Naive thymus-derived CD8-positive, alpha-beta T cell (primary cell): ENCODE data around the gene RBM28. TPM values are rescaled to one million over a fixed set of nuclear protein-coding genes. Genes with fewer than 3 reads are reported as not detected.

Experiments
- ATAC-seq, 2 donors: fragments of 150-1000 bp; cut with Tn5 transposase in 1 of 2; sonication (Bioruptor Pico), chemical (Tn5 transposase) in 1 of 2; 1 replicate in 1 of 2; 2 replicates in 1 of 2; pipeline ENCODE4 v1.10.0; 2021; ENCODE audit warnings: mild to moderate bottlenecking in 2 of 2, moderate library complexity in 2 of 2
- POLR2A ChIA-PET: fragments of 350-600 bp; sonication (Branson Sonifier 250); formaldehyde crosslinking; loops from one replicate; lab custom pipeline; 2021; ENCODE audit warnings: antibody characterized with exemption; lab: Charles Lee
- DNase-seq, 10 donors: peaks; one replicate each; pipeline versions ENCODE4 v3.0.0 to v3.0.0-alpha.2; 2020 to 2022
- H3K27ac Mint-ChIP-seq, 10 donors: one replicate each; pipeline ENCODE4 v1.8.0; 2020 to 2022; ENCODE audit warnings: mild to moderate bottlenecking in 10 of 10, mixed read lengths in 10 of 10, moderate library complexity in 4 of 10, inconsistent platforms in 1 of 10
- H3K27me3 Mint-ChIP-seq, 5 donors: one replicate each; pipeline ENCODE4 v1.8.0; 2021 to 2022; ENCODE audit warnings: mixed read lengths in 5 of 5
- H3K36me3 Mint-ChIP-seq, 3 donors: one replicate each; pipeline ENCODE4 v1.8.0; 2020 to 2022; ENCODE audit warnings: mixed read lengths in 3 of 3, mild to moderate bottlenecking in 2 of 3, inconsistent platforms in 1 of 3
- H3K4me1 Mint-ChIP-seq, 4 donors: one replicate each; pipeline ENCODE4 v1.8.0; 2021 to 2022; ENCODE audit warnings: mixed read lengths in 4 of 4
- H3K4me3 Mint-ChIP-seq, 10 donors: one replicate each; pipeline ENCODE4 v1.8.0; 2020 to 2022; ENCODE audit warnings: mild to moderate bottlenecking in 10 of 10, mixed read lengths in 10 of 10, moderate library complexity in 6 of 10, inconsistent platforms in 1 of 10
- H3K9me3 Mint-ChIP-seq, 9 donors: one replicate each; pipeline ENCODE4 v1.8.0; 2020 to 2022; ENCODE audit warnings: mixed read lengths in 9 of 9, mild to moderate bottlenecking in 3 of 9, inconsistent platforms in 1 of 9, moderate library complexity in 1 of 9
- polyA plus RNA-seq, 3 donors: library from polyadenylated mRNA; unstranded; fragments of 300-500 nt; fragmentation: Illumina TruSeq; gene quantifications; one replicate each; pipeline ENCODE4 v1.2.3, GENCODE V29; 2021
- total RNA-seq, 8 experiments: library from RNA in 2 of 8; stranded (reverse) in 2 of 8; gene quantifications; one replicate each; pipeline ENCODE4 v1.2.3 and lab custom pipeline; 2021 to 2026

Gene RBM28
- total and polyA plus RNA-seq, 5 experiments from 2014 or later, result 8.4 to 53.8 (median 9.1) TPM

- Mint-ChIP-seq H3K4me3 (no peak overlapping the region), H3K9me3 (no peaks in the 10 kb centered on the region), H3K27me3 (no peaks in the 10 kb centered on the region), H3K4me1 (peaks cover 16 to 42% (median 42%) of the 10 kb centered on the region in 4 donors), H3K36me3 (peaks cover 0 to 75% (median 28%) of the 10 kb centered on the region in 3 donors), H3K27ac (peak overlapping the region in 5 of 10 donors; percentile 12 to 77 (median 26))
- POLR2A ChIA-PET, result interaction anchor here (0.6 kb wide), 2 partner anchors 66 to 615 kb away, joined by 3 read pairs; no protein-coding TSS in a partner anchor
- ATAC-seq (no peak), DNase-seq (no peak)
Observed at GRCh38 chr7:128323459-128324367, 20.0 kb downstream of the RBM28 start.

GRCh38 chr7:128323040-128323439 lies 20.7 kb downstream of the RBM28 start:
- H3K4me1 Mint-ChIP-seq, result peaks cover 20 to 46% (median 45%) of the 10 kb centered on the region in 4 donors
- H3K9me3 Mint-ChIP-seq, result no peaks in the 10 kb centered on the region
- POLR2A ChIA-PET, result interaction anchor here (0.6 to 0.7 kb wide), 2 partner anchors 17 to 614 kb away, joined by 3 read pairs; no protein-coding TSS in a partner anchor
- H3K27ac Mint-ChIP-seq, result peak overlapping the region in 5 of 10 donors; percentile 12 to 77 (median 25)
- peaks cover 0 to 75% (median 24%) of the 10 kb centered on the region in 3 donors for H3K36me3 Mint-ChIP-seq
- no peak overlapping the region for H3K4me3 Mint-ChIP-seq
- no peak for ATAC-seq
- no peak for DNase-seq
- no peaks in the 10 kb centered on the region for H3K27me3 Mint-ChIP-seq

- peak; percentile 83 to 92 for ATAC-seq
- Mint-ChIP-seq H3K27ac (peak overlapping the region in 9 of 10 donors; percentile 23 to 82 (median 75)), H3K4me3 (peak overlapping the region in 9 of 10 donors; percentile 7 to 72 (median 41)), H3K4me1 (peaks cover 20 to 46% (median 45%) of the 10 kb centered on the region in 4 donors), H3K27me3 (no peaks in the 10 kb centered on the region), H3K9me3 (no peaks in the 10 kb centered on the region), H3K36me3 (peaks cover 8 to 76% (median 33%) of the 10 kb centered on the region in 3 donors)
- POLR2A ChIA-PET, result interaction anchor here (0.7 to 1.8 kb wide), 3 partner anchors 18 to 61 kb away, joined by 3 to 5 read pairs (median 4); partner anchors contain the start of gene RBM28
- peak in 6 of 10 donors; percentile 10 to 48 (median 31) for DNase-seq
Observed at GRCh38 chr7:128322040-128322643, 21.6 kb downstream of the RBM28 start.

DNA sequence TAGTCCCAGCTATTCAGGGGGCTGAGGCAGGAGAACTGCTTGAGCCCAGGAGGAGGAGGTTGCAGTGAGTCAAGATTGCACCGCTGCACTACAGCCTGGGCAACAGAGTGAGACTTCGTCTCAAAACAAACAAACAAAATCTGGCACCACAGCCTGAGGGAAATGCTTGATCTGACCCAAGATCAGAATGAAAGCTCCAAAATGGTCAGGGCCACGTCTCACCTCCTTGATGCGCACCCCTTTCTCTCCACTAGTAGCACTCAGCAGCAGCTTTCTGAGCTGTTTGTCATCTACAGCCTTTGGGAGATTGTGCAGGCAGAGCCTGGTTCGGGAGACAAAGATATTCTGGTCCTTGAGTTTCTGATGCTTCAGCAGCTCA lies 22.7 kb downstream of the RBM28 start:
- Mint-ChIP-seq H3K36me3 (peaks cover 12 to 76% (median 40%) of the 10 kb centered on the region in 3 donors), H3K27me3 (no peaks in the 10 kb centered on the region), H3K4me3 (peak overlapping the region; percentile 3 to 78 (median 68)), H3K9me3 (no peaks in the 10 kb centered on the region), H3K4me1 (peaks cover 20 to 48% (median 46%) of the 10 kb centered on the region in 4 donors), H3K27ac (peak overlapping the region; percentile 72 to 94 (median 88))
- POLR2A ChIA-PET, result interaction anchor here (1.8 kb wide), 1 partner anchor 23 kb away, joined by 5 read pairs; the partner anchor contains the start of gene RBM28
- peak in 1 of 10 donors; percentile 12 for DNase-seq
- ATAC-seq, result no peak

- peaks cover 19 to 75% (median 44%) of the 10 kb centered on the region in 3 donors for H3K36me3 Mint-ChIP-seq
- peaks cover 20 to 59% (median 51%) of the 10 kb centered on the region in 4 donors for H3K4me1 Mint-ChIP-seq
- H3K27ac Mint-ChIP-seq, result peak overlapping the region in 9 of 10 donors; percentile 3 to 94 (median 77)
- no peaks in the 10 kb centered on the region for H3K27me3 Mint-ChIP-seq
- no peak for DNase-seq
- POLR2A ChIA-PET, result no interaction called here
- H3K4me3 Mint-ChIP-seq, result peak overlapping the region in 1 of 10 donors; percentile 72
- ATAC-seq, result no peak
- H3K9me3 Mint-ChIP-seq, result no peaks in the 10 kb centered on the region
Observed at GRCh38 chr7:128318691-128319090, 25.0 kb downstream of the RBM28 start.

GRCh38 chr7:128311013-128311412 lies 32.7 kb downstream of the RBM28 start:
- no peaks in the 10 kb centered on the region for H3K27me3 Mint-ChIP-seq
- peaks cover 18 to 97% (median 43%) of the 10 kb centered on the region in 3 donors for H3K36me3 Mint-ChIP-seq
- ATAC-seq, result no peak
- POLR2A ChIA-PET, result no interaction called here
- no peak for DNase-seq
- H3K27ac Mint-ChIP-seq, result peak overlapping the region in 5 of 10 donors; percentile 21 to 67 (median 43)
- peaks cover 0 to 13% (median 6%) of the 10 kb centered on the region in 4 donors for H3K4me1 Mint-ChIP-seq
- H3K4me3 Mint-ChIP-seq, result no peak overlapping the region
- no peaks in the 10 kb centered on the region for H3K9me3 Mint-ChIP-seq

DNA sequence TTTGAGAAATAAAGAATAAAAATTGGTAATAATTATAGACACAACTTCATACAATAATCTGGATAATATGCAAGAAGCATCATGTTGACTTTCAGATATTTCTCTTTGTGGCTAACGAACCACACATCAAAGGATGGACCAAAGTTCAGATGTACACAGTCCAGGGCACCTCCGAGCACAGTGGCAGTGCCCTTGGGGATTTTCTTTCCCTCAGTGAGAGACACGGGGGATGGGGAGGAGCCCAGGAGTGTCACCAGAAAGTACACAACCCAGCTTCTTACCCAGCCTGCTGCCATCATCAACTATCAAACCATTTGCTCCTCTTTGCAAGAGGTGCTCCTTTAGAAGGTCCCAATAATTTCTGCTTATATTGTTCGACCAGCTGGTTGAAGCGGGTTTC lies 33.2 kb downstream of the RBM28 start:
- H3K27ac Mint-ChIP-seq, result peak overlapping the region in 2 of 10 donors; percentile 43 to 67

DNA sequence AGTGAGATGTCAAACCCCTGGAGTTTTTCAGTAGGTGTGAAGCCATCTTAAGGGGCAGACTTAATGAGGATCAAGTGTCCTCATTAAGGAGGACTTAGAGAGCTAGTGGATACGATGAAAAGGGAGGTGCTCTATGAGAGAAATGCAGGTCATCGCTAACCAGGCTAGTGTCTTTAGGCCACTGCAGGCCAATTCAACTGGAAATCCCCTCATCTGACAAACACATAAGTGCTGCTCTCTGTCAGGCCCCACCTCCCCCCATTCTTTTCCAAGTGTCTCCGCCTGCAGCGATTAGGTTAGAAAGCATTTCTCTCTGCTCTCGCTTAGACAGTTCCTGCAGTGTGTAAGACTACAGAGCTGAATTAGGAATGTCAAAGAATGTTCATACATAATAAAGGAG lies 33.7 kb downstream of the RBM28 start:
- DNase-seq, result no peak
- H3K27ac Mint-ChIP-seq, result peak overlapping the region in 4 of 10 donors; percentile 29 to 63 (median 58)
- H3K4me1 Mint-ChIP-seq, result peaks cover 0 to 7% (median 4%) of the 10 kb centered on the region in 4 donors
- H3K4me3 Mint-ChIP-seq, result no peak overlapping the region
- no peaks in the 10 kb centered on the region for H3K27me3 Mint-ChIP-seq
- POLR2A ChIA-PET, result no interaction called here
- no peaks in the 10 kb centered on the region for H3K9me3 Mint-ChIP-seq
- peaks cover 13 to 97% (median 38%) of the 10 kb centered on the region in 3 donors for H3K36me3 Mint-ChIP-seq
- no peak for ATAC-seq

More for the DNA sequence above, 33.2 kb downstream of the RBM28 start:
- no peak overlapping the region for H3K4me3 Mint-ChIP-seq
- ATAC-seq (no peak), DNase-seq (no peak)
- no peaks in the 10 kb centered on the region for H3K27me3 Mint-ChIP-seq
- POLR2A ChIA-PET, result no interaction called here
- H3K4me1 Mint-ChIP-seq, result peaks cover 0 to 10% (median 6%) of the 10 kb centered on the region in 4 donors
- H3K9me3 Mint-ChIP-seq, result no peaks in the 10 kb centered on the region
- peaks cover 18 to 97% (median 39%) of the 10 kb centered on the region in 3 donors for H3K36me3 Mint-ChIP-seq

DNA sequence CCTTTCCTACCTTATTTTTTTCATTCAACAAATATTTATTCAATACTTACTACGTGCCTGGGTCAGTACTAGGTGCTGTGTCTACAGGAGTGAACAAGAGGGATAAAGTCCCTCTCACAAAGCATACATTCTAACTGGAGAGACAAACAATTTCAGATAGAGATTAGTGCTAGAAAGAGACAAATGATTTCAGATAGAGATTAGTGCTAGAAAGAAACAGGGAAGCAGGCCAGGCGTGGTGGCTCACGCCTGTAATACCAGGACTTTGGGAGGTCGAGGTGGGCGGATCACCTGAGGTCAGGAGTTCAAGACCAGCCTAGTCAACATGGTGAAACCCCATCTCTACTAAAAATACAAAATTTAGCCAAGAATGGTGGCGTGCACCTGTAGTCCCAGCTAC lies 34.6 kb downstream of the RBM28 start:
- POLR2A ChIA-PET, result no interaction called here
- Mint-ChIP-seq H3K9me3 (no peaks in the 10 kb centered on the region), H3K27me3 (no peaks in the 10 kb centered on the region), H3K4me3 (no peak overlapping the region), H3K4me1 (peaks cover 0 to 2% (median under 1%) of the 10 kb centered on the region in 4 donors), H3K27ac (peak overlapping the region in 1 of 10 donors; percentile 30), H3K36me3 (peaks cover 11 to 97% (median 31%) of the 10 kb centered on the region in 3 donors)
- DNase-seq, result no peak
- ATAC-seq, result no peak

DNA sequence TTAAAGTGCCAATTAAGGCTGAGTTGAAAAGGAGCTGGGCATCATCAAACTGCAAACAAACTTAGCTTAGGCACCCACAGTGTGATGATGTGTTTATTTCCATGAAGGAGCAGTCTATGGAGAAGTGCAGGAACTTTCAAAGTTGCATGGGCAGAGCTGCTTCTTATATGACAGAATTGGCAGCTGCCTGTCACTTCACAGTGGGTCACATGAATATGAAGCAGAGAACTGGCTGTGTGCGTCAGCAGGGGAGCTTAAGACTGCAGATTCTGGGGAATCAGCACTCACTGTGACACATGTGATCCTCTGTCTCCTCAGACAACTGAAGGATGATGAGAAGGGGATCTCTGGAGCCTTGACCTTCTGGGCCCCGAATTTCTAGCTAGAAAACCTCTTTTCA lies 36.6 kb downstream of the RBM28 start:
- Mint-ChIP-seq H3K36me3 (peaks cover 11 to 91% (median 23%) of the 10 kb centered on the region in 3 donors), H3K27me3 (no peaks in the 10 kb centered on the region), H3K27ac (peak overlapping the region in 6 of 10 donors; percentile 35 to 75 (median 48)), H3K4me3 (no peak overlapping the region), H3K4me1 (peaks cover 0 to 2% (median 0%) of the 10 kb centered on the region in 4 donors), H3K9me3 (no peaks in the 10 kb centered on the region)
- ATAC-seq (no peak), DNase-seq (no peak)
- POLR2A ChIA-PET, result interaction anchor here (0.5 kb wide), 1 partner anchor 13 kb away, joined by 3 read pairs; no protein-coding TSS in a partner anchor

DNA sequence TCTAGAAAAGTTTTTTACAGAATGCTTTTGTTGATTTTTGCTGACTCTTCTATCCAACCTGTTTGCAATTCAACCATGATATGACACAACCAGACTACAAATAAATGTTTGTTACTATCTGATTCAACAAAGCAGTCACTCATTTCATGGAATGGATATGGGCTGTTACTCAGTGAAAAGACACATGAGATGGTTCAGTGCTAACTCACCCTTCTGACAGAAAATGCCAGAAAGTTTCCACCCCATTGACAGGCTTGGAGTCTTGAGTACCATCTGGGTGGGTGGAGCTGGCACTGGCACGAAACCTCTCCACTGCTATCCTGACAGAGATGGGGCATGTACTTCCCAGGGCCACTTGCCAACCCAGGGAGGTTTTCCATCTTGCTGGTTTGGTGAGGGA lies 39.5 kb downstream of the RBM28 start:
- no peak for ATAC-seq
- H3K4me3 Mint-ChIP-seq, result no peak overlapping the region
- no peaks in the 10 kb centered on the region for H3K27me3 Mint-ChIP-seq
- H3K36me3 Mint-ChIP-seq, result peaks cover 6 to 62% (median 11%) of the 10 kb centered on the region in 3 donors
- POLR2A ChIA-PET, result no interaction called here
- no peak overlapping the region for H3K27ac Mint-ChIP-seq
- H3K9me3 Mint-ChIP-seq, result no peaks in the 10 kb centered on the region
- H3K4me1 Mint-ChIP-seq, result peaks cover 0 to 4% (median 0%) of the 10 kb centered on the region in 4 donors
- DNase-seq, result no peak

- H3K27ac Mint-ChIP-seq, result peak overlapping the region in 3 of 10 donors; percentile 14 to 71 (median 31)
- peaks cover 0 to 4% (median 0%) of the 10 kb centered on the region in 4 donors for H3K4me1 Mint-ChIP-seq
- ATAC-seq (no peak), DNase-seq (no peak)
- no peaks in the 10 kb centered on the region for H3K27me3 Mint-ChIP-seq
- H3K4me3 Mint-ChIP-seq, result no peak overlapping the region
- peaks cover 6 to 58% (median 9%) of the 10 kb centered on the region in 3 donors for H3K36me3 Mint-ChIP-seq
- H3K9me3 Mint-ChIP-seq, result no peaks in the 10 kb centered on the region
- POLR2A ChIA-PET, result no interaction called here
Observed at GRCh38 chr7:128303643-128304042, 40.1 kb downstream of the RBM28 start.
